Muscle of leg (tissue), 11 donors: Measurements from ENCODE around the gene TMEM270. TPM values are rescaled to one million over a fixed set of nuclear protein-coding genes. Genes with fewer than 3 reads are reported as not detected.
A peak's percentile ranks its signal among the peaks of the same experiment; 100 is the strongest.

Source experiments
- DNase-seq: peaks from one replicate; pipeline ENCODE4 v3.0.0; 2013
- H3K27ac ChIP-seq: one replicate; pipeline ENCODE4 v1.5.1; 2013; ENCODE audit warnings: mild to moderate bottlenecking, low read length, control low read depth
- H3K27me3 ChIP-seq: one replicate; pipeline ENCODE4 v1.6.1; 2013; ENCODE audit warnings: low read length; ENCODE audit not compliant: control insufficient read depth, insufficient read depth
- H3K36me3 ChIP-seq: one replicate; pipeline ENCODE4 v1.6.1; 2013; ENCODE audit warnings: low read length; ENCODE audit not compliant: control insufficient read depth, insufficient read depth
- H3K4me1 ChIP-seq: one replicate; pipeline ENCODE4 v1.6.1; 2013; ENCODE audit warnings: low read length; ENCODE audit not compliant: control insufficient read depth, insufficient read depth
- H3K4me3 ChIP-seq: one replicate; pipeline ENCODE4 v1.5.1; 2013; ENCODE audit warnings: low read length, control low read depth
- H3K9me3 ChIP-seq: replicated peaks from 2 replicates; pipeline ENCODE4 v1.6.1; 2013; ENCODE audit warnings: low read depth, low read length; ENCODE audit not compliant: control insufficient read depth
- WGBS: methylation state at CpG from one replicate; pipeline ENCODE4 v1.1.5; 2013; ENCODE audit warnings: missing lambda C conversion rate; ENCODE audit not compliant: insufficient coverage; 5-methylcytosine and 5-hydroxymethylcytosine counted together
- polyA plus RNA-seq, 8 donors: library from polyadenylated mRNA; unstranded; fragments of 120-200 nt; gene quantifications; one replicate each; pipeline versions ENCODE4 v1.2.1 to v1.2.3, GENCODE V29; 2013; ENCODE audit warnings: inconsistent platforms in 1 of 8, low replicate concordance in 1 of 8; ENCODE audit not compliant: insufficient read length in 8 of 8, insufficient read depth in 1 of 8
- total RNA-seq: library from RNA; stranded (reverse); fragments of 120-200 nt; gene quantifications from one replicate; pipeline ENCODE4 v1.2.4, GENCODE V29; 2013

The TMEM270 gene
- total and polyA plus RNA-seq, 9 donors = not detected

DNA sequence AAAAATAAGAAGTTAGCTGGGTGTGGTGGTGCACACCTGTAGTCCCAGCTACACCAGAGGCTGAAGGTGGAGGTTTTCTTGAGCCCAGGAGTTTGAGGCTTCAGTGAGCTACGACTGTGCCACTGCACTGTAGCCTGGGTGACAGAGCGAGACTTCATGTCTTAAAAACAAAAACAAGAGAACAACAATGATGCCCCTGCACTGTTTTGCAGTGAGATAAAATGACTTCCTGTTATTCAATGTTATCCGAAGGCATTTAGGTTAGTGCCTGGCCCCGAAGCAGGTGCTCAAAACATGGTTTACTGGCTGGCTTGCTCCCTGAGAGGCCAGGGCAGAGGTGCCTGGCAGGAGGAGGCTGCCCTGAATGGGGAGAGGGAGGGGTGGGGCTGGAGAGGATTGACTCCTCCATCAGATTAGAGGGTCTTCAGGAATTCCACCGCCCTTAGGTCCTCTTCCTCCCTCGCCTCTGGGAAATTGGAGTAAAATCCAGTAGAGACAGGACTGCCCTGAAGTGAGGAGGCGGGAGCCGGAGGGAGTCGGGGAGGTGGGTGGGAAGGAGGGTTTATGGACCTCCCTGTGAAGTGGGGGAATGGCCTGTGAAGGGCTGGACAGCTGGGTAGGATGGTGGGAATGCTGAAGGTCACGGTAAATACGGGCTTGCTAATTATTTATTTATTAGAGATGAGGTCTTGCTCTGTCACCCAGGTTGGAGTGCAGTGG is 36.9 kb upstream of the TMEM270 start:
- no peak overlapping the region for H3K4me3 ChIP-seq
- WGBS = 58% methylated on average over 6 of the region's 11 CpGs
- peaks cover 11% of the 10 kb centered on the region for H3K27me3 ChIP-seq
- H3K4me1 ChIP-seq = peaks cover 20% of the 10 kb centered on the region
- H3K27ac ChIP-seq = no peak overlapping the region
- DNase-seq = no peak
- no peaks in the 10 kb centered on the region for H3K9me3 ChIP-seq
- no peaks in the 10 kb centered on the region for H3K36me3 ChIP-seq

DNA sequence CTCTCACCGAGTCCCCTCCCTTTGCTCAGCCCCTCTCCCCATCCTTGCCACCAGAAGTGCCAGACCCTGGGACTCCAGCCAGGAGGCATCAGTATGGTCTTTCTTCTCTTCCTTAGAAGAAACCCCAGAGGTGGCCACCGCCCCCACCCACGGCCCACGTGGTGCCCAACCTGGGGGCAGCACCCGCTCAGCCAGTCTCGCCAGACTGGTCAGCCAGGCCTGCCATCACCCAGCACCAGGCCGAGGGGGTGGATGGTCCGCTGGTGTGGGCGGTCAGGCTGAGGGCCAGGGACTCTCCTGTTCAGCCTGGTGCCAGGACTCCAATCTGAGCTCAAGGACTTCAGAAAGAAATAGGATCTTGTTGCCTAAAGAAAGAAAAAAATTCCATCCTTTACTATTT is 36.0 kb upstream of the TMEM270 start:
- H3K4me1 ChIP-seq = peaks cover 20% of the 10 kb centered on the region
- H3K4me3 ChIP-seq = no peak overlapping the region
- no peak overlapping the region for H3K27ac ChIP-seq
- H3K36me3 ChIP-seq = no peaks in the 10 kb centered on the region
- no peak for DNase-seq
- no peaks in the 10 kb centered on the region for H3K9me3 ChIP-seq
- WGBS = 85% methylated on average over 5 of the region's 9 CpGs
- peaks cover 17% of the 10 kb centered on the region for H3K27me3 ChIP-seq

DNA sequence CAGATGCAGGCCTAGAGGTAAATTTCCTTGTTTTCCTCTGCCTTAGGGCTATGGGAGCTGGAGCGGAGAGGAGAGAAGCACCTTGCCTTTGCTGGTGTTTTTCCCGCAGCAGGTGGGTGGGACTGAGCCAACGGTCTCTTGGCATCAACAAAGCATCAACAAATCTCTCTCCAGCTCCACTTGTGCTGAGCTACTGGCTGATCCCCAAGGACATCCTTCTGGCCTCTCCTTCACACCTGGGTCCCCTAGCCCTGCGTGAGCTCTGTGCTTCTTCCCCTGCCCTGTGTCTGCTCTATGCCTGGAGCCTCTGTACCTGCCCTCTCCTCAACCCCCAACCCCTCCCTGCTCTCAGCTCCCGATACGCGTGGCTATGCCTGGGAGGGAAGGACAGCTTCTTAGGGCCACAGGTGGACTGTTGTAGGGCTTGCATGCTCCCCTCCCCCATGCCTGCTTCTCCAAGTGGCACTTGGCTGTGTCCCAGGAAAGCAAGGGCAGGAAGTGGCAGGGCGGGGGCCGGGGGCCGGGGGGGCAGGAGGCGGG is 33.3 kb upstream of the TMEM270 start:
- Histone ChIP-seq H3K27me3 (peaks cover 42% of the 10 kb centered on the region), H3K27ac (no peak overlapping the region), H3K9me3 (no peaks in the 10 kb centered on the region), H3K36me3 (no peaks in the 10 kb centered on the region), H3K4me1 (peaks cover 37% of the 10 kb centered on the region), H3K4me3 (no peak overlapping the region)
- WGBS = 23% methylated on average over 6 of the region's 11 CpGs
- DNase-seq = peak; percentile 53

DNA sequence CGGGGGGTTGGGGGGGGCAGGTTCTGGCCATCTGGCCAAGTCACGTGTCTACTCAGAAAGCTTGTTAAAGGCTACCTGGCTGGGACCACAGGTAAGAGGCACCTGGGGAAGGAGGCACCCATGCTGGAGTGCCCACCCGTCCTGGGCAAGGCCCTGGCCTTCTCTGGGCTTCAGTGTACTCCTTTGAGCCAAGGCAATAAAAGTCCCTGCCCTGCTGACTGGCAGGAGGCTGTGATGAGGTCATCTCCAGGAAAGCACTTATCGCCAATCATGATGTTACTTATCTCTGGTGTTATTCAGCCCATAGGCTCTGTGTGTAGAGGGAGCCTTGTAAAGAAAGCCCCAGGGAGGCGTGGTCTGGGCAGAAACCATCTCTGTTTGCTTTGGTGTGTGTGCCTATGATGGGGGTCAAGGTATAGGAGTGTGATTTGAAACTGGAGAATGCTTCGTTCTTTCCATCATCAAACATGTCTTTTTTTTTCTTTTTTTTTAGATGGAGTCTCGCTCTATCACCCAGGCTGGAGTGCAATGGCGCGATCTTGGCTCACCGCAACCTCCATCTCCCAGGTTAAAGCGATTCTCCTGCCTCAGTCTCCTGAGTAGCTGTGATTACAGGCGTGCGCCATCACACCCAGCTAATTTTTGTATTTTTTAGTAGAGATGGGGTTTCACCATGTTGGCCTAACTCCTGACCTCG is 32.7 kb upstream of the TMEM270 start:
- Histone ChIP-seq H3K36me3 (no peaks in the 10 kb centered on the region), H3K4me3 (no peak overlapping the region), H3K27ac (no peak overlapping the region), H3K4me1 (peaks cover 37% of the 10 kb centered on the region), H3K9me3 (no peaks in the 10 kb centered on the region), H3K27me3 (peaks cover 43% of the 10 kb centered on the region)
- no peak for DNase-seq
- 69% methylated on average over 2 of the region's 14 CpGs for WGBS

DNA sequence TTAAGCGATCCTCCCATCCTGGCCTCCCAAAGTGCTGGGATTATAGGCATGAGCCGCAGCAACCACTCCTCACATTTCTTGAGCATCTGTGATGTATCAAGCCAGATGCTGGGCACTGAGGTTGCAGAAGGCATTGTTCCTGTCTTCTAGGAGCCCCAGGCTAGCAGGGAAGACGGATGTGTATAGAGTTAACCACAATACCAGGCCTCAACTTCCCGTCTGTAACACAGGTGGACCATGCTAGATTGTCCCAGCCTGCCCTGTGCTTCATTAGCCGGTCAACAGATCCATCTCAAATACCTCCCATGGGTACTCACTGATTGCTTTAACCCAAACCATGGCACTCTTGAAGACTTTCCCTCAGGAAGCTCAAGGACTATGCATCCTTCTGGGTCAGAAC is 32.0 kb upstream of the TMEM270 start:
- peaks cover 37% of the 10 kb centered on the region for H3K4me1 ChIP-seq
- no peak overlapping the region for H3K27ac ChIP-seq
- H3K9me3 ChIP-seq = no peaks in the 10 kb centered on the region
- no peaks in the 10 kb centered on the region for H3K36me3 ChIP-seq
- WGBS = 84% methylated on average over 5 of the region's 5 CpGs
- H3K27me3 ChIP-seq = peaks cover 50% of the 10 kb centered on the region
- no peak overlapping the region for H3K4me3 ChIP-seq
- DNase-seq = no peak

DNA sequence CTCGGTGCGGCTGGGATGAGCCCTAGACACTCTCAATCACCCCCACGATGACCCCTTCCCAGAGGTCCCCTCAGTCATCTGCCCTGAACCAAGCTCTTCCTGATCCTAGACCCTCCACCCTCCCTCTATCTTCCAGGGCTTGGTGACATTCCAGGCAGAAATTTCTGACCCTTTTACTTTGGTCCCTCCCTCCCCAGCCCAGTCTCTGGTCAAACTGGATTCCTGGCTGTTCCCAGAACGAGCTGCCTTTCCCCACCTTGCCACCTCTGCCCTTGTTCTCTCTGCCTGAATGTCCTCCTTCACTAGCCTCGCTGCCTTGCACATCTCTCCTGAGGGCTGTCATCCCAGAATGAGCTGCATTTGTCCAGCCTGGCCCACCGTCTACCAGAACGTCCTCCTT is 31.5 kb upstream of the TMEM270 start:
- WGBS = 43% methylated on average over 7 of the region's 7 CpGs
- Histone ChIP-seq H3K36me3 (no peaks in the 10 kb centered on the region), H3K4me3 (no peak overlapping the region), H3K27ac (no peak overlapping the region), H3K27me3 (peaks cover 50% of the 10 kb centered on the region), H3K9me3 (no peaks in the 10 kb centered on the region), H3K4me1 (peaks cover 37% of the 10 kb centered on the region)
- no peak for DNase-seq

DNA sequence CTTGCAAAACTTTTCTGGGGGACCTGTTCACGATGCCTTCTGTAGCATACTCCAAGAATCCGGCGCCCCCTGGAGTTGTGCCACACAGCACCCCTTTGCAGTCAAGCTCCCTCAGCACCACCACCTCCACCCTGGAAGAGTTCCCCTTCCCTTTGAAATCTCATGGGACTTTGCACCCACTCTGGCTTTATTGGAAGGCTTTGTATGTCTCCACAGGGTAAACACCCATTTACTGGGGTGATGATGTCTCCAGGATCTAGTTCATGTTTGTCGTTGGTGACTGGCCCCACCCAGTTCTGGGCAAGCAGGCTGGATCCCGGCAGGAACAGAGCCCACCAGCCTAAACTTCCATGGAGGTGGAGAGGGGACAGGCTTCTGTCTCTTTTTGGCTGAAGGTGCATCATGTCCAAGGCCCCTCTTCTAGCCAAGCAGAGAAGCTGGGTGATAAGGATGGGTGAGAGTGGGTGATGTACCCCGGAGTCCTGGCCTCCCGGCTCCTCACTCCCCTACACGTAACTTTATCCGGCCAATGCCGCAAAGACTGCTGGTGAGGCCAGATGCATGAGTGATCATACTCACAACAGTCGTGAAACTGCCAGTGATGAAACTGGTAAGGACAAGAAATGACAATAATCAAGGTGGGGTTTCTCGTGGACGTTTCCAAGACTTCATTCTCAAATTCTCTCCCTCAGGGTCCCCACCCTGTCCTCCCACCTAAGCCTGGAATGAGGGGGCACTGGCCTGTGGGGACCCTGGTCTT is 30.9 kb upstream of the TMEM270 start:
- Histone ChIP-seq H3K4me3 (no peak overlapping the region), H3K27ac (no peak overlapping the region), H3K27me3 (peaks cover 45% of the 10 kb centered on the region), H3K9me3 (no peaks in the 10 kb centered on the region), H3K4me1 (peaks cover 37% of the 10 kb centered on the region), H3K36me3 (no peaks in the 10 kb centered on the region)
- 68% methylated on average over 10 of the region's 13 CpGs for WGBS
- no peak for DNase-seq

DNA sequence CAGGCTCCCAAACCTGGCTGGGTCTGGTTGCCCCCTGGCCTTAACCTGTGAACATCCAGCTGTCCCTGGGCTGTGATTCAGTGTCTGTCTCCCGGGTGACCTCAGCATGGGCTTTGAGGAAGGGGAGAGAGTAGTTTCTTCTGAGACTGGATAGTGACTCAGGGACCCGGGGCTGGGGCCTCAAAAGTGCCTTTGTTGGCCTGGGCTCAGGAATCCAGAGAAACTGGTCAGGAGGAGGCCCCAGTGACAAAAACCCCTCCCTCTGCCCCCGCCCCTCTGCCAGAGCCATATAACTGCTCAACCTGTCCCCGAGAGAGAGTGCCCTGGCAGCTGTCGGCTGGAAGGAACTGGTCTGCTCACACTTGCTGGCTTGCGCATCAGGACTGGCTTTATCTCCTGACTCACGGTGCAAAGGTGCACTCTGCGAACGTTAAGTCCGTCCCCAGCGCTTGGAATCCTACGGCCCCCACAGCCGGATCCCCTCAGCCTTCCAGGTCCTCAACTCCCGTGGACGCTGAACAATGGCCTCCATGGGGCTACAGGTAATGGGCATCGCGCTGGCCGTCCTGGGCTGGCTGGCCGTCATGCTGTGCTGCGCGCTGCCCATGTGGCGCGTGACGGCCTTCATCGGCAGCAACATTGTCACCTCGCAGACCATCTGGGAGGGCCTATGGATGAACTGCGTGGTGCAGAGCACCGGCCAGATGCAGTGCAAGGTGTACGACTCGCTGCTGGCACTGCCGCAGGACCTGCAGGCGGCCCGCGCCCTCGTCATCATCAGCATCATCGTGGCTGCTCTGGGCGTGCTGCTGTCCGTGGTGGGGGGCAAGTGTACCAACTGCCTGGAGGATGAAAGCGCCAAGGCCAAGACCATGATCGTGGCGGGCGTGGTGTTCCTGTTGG is 30.0 kb upstream of the TMEM270 start, which contains the start of gene CLDN4:
CLDN4 (plus strand) TSS at position 316 of the 903 bp plus-strand sequence; CDS start at position 522, 206 bp downstream.
- Histone ChIP-seq H3K27me3 (peaks cover 45% of the 10 kb centered on the region), H3K27ac (no peak within 1 kb of the TSS), H3K36me3 (no peaks in the 10 kb centered on the region), H3K9me3 (no peaks in the 10 kb centered on the region), H3K4me1 (peaks cover 37% of the 10 kb centered on the region), H3K4me3 (no peak within 1 kb of the TSS)
- 59% methylated on average over 35 of the region's 42 CpGs for WGBS
- DNase-seq = no peak

DNA sequence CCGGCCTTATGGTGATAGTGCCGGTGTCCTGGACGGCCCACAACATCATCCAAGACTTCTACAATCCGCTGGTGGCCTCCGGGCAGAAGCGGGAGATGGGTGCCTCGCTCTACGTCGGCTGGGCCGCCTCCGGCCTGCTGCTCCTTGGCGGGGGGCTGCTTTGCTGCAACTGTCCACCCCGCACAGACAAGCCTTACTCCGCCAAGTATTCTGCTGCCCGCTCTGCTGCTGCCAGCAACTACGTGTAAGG is 29.4 kb upstream of the TMEM270 start:
- H3K4me1 ChIP-seq = peaks cover 36% of the 10 kb centered on the region
- peaks cover 45% of the 10 kb centered on the region for H3K27me3 ChIP-seq
- H3K36me3 ChIP-seq = no peaks in the 10 kb centered on the region
- no peak overlapping the region for H3K27ac ChIP-seq
- H3K9me3 ChIP-seq = no peaks in the 10 kb centered on the region
- H3K4me3 ChIP-seq = no peak overlapping the region
- WGBS = 71% methylated on average over 16 of the region's 16 CpGs
- DNase-seq = no peak
